ENCODE data around the gene GDI1. TPM values are rescaled to one million over a fixed set of nuclear protein-coding genes. Genes with fewer than 3 reads are reported as not detected.

The GDI1 gene
- total and polyA plus RNA-seq, 9 of the 15 experiments (the other 6 are each of a cell fraction or from before 2014, with no cell fraction given): 0.97 to 82.6 (median 37.5) TPM

DNA sequence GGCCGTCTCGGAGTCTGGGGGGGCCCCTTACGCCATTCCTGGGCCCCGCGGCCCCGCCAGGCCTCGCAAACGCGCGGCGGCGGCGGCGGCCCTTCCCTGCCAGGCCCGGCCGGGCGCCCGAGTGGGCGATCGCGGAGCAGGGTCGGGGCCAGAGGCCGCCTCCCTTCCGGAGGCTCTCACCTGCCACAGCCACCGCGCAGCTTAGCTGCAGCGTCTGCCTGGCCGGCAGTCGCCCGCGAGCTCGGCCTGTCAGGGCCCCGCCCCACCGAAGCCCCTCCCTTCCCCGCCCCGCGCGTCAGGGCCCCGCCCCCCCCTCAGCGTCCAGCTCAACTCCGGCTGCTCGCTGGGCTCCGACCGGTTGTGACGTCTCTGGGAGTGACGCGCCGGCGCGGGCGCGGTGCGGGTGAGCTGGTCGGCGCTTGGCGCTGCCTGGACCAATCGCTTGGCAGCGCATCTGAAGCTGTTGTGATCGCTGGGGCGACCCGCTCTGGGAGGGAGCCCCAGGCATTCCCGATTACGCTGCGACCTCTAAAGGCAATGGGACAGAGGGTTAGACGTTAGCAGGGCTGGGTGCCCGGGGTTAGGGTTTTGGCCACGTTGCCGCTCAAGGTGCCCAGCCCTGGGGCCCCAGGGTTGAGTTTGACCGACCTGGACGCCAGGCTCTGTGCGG lies 53.6 kb downstream of the GDI1 start, which contains the start of gene SLC10A3 (continued):
- TF ChIP-seq, protein P1, sequence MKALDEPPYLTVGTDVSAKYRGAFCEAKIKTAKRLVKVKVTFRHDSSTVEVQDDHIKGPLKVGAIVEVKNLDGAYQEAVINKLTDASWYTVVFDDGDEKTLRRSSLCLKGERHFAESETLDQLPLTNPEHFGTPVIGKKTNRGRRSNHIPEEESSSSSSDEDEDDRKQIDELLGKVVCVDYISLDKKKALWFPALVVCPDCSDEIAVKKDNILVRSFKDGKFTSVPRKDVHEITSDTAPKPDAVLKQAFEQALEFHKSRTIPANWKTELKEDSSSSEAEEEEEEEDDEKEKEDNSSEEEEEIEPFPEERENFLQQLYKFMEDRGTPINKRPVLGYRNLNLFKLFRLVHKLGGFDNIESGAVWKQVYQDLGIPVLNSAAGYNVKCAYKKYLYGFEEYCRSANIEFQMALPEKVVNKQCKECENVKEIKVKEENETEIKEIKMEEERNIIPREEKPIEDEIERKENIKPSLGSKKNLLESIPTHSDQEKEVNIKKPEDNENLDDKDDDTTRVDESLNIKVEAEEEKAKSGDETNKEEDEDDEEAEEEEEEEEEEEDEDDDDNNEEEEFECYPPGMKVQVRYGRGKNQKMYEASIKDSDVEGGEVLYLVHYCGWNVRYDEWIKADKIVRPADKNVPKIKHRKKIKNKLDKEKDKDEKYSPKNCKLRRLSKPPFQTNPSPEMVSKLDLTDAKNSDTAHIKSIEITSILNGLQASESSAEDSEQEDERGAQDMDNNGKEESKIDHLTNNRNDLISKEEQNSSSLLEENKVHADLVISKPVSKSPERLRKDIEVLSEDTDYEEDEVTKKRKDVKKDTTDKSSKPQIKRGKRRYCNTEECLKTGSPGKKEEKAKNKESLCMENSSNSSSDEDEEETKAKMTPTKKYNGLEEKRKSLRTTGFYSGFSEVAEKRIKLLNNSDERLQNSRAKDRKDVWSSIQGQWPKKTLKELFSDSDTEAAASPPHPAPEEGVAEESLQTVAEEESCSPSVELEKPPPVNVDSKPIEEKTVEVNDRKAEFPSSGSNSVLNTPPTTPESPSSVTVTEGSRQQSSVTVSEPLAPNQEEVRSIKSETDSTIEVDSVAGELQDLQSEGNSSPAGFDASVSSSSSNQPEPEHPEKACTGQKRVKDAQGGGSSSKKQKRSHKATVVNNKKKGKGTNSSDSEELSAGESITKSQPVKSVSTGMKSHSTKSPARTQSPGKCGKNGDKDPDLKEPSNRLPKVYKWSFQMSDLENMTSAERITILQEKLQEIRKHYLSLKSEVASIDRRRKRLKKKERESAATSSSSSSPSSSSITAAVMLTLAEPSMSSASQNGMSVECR (CRISPR knock-in tag; IDR thresholded peaks at IDR 0.05): peak; percentile 57
- TF ChIP-seq HDAC1 (IDR thresholded peaks at IDR 0.05) (0 out of 4 replicates have a peak, but pooled peaks of 1 of the 2 experiments have one; percentile 12), ZNF274 (IDR thresholded peaks at IDR 0.05; ENCODE audit: borderline replicate concordance, low read depth, low read length) (no peak), CXXC5 (CRISPR knock-in tag; IDR thresholded peaks at IDR 0.05) (peak; percentile 63), ZNF445 (CRISPR knock-in tag; IDR thresholded peaks at IDR 0.05; ENCODE audit: low read depth) (no peak), TAF15 (IDR thresholded peaks at IDR 0.05; ENCODE audit: low read depth, low read length) (no peak), FOXJ3 (CRISPR knock-in tag; IDR thresholded peaks at IDR 0.05) (no peak), RAD21 (CRISPR knock-in tag; conservative IDR thresholded peaks at IDR 0.05 in 1 of 2, IDR thresholded peaks at IDR 0.05 in 1 of 2) (peak in 1 of 2 experiments; percentile 11; a peak in 2 of 4 replicates), ZNF165 (CRISPR knock-in tag; IDR thresholded peaks at IDR 0.05; ENCODE audit: borderline replicate concordance) (no peak), NR2C1 (IDR thresholded peaks at IDR 0.05) (no peak), NR2C1 (tag; IDR thresholded peaks at IDR 0.05) (no peak), SIRT6 (IDR thresholded peaks at IDR 0.05; ENCODE audit: low read depth, low read length) (no peak), NELFE (IDR thresholded peaks at IDR 0.05; ENCODE audit: insufficient read depth, insufficient read length) (no peak), POLR2B (IDR thresholded peaks at IDR 0.05; ENCODE audit: low read depth, partially characterized antibody) (peak; percentile 82), PCBP1 (IDR thresholded peaks at IDR 0.05; ENCODE audit: low read depth, low read length, poor library complexity, severe bottlenecking) (peak; percentile 31), MEIS2 (IDR thresholded peaks at IDR 0.05; ENCODE audit: partially characterized antibody) (peak; percentile 23), ATF7 (IDR thresholded peaks at IDR 0.05) (peak; percentile 58; the same call in 1 of the 2 replicates)
- TF ChIP-seq, protein P2, sequence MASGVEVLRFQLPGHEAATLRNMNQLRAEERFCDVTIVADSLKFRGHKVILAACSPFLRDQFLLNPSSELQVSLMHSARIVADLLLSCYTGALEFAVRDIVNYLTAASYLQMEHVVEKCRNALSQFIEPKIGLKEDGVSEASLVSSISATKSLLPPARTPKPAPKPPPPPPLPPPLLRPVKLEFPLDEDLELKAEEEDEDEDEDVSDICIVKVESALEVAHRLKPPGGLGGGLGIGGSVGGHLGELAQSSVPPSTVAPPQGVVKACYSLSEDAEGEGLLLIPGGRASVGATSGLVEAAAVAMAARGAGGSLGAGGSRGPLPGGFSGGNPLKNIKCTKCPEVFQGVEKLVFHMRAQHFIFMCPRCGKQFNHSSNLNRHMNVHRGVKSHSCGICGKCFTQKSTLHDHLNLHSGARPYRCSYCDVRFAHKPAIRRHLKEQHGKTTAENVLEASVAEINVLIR (CRISPR knock-in tag; IDR thresholded peaks at IDR 0.05): no peak
- TF ChIP-seq, protein P3, sequence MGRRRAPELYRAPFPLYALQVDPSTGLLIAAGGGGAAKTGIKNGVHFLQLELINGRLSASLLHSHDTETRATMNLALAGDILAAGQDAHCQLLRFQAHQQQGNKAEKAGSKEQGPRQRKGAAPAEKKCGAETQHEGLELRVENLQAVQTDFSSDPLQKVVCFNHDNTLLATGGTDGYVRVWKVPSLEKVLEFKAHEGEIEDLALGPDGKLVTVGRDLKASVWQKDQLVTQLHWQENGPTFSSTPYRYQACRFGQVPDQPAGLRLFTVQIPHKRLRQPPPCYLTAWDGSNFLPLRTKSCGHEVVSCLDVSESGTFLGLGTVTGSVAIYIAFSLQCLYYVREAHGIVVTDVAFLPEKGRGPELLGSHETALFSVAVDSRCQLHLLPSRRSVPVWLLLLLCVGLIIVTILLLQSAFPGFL (CRISPR knock-in tag; IDR thresholded peaks at IDR 0.05): no peak
